ENCODE data around the gene ZNF789.

DNA sequence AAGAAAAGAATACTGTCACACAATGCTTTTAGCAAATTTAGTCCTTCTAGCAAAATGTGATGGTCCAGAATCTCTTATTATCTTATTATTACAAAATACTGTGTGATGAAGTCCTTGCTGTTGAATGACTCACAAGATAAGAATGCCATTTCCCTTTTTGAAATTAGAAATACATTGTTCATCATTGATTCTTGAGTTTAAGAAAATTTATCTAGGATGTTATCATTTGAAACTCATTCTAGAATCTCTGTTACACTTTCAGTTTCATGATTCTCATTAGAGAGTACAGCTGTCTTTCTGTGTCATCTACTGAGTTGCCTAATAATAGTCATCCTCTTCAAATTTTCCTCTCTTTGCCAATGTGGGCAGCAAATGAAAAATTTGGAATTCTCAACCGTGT lies 41.4 kb downstream of the ZNF789 start:
- TF ChIP-seq, protein P1, sequence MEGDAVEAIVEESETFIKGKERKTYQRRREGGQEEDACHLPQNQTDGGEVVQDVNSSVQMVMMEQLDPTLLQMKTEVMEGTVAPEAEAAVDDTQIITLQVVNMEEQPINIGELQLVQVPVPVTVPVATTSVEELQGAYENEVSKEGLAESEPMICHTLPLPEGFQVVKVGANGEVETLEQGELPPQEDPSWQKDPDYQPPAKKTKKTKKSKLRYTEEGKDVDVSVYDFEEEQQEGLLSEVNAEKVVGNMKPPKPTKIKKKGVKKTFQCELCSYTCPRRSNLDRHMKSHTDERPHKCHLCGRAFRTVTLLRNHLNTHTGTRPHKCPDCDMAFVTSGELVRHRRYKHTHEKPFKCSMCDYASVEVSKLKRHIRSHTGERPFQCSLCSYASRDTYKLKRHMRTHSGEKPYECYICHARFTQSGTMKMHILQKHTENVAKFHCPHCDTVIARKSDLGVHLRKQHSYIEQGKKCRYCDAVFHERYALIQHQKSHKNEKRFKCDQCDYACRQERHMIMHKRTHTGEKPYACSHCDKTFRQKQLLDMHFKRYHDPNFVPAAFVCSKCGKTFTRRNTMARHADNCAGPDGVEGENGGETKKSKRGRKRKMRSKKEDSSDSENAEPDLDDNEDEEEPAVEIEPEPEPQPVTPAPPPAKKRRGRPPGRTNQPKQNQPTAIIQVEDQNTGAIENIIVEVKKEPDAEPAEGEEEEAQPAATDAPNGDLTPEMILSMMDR (IDR thresholded peaks at IDR 0.05) = no peak
- TF ChIP-seq POLR2A (IDR thresholded peaks at IDR 0.05) = no peak

All from testis (tissue), 2 donors.